GM19238 (cell line): ENCODE measurements around the gene DPYSL5.
"Not testable (repeated sequence)": the region's sequence is repeated elsewhere in the genome, so short reads cannot be mapped to it uniquely, and the experiment has no call there.

Experiments
- DNase-seq: peaks from one replicate; pipeline ENCODE4 v3.0.0; 2011; ENCODE audit warnings: low spot score; ENCODE audit not compliant: insufficient read length

Gene DPYSL5

GRCh38 chr2:26847655-26848335 lies at the start of gene DPYSL5:
Gene DPYSL5 (plus strand): TSS chr2:26848132. CDS start chr2:26898500, 50,368 bp downstream.
- no peak for DNase-seq

DNA sequence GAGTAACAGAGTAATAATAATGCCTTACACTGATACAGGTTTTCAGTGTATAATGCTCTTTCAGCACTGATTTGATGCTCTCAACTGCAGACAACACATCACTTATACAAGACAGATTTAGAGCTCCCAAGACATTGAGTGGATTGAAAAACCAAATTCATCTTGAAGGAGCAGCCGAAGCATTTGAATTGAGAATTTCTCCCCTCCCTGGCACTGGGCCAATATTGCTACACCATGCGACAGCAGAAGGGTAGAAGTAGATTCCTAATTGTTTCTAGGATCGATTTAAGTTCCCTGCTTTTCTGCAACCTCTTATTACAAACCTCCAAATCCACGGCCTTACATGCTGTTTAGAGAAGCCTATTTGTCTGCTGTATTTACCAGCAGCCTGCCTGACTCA lies 46.6 kb upstream of the DPYSL5 start:
- no peak for DNase-seq

- DNase-seq, result no peak
These were observed 46.1 kb upstream of the DPYSL5 start for GRCh38 chr2:26801796-26802195.

GRCh38 chr2:26805241-26805676 lies 42.7 kb upstream of the DPYSL5 start:
- no peak for DNase-seq

DNA sequence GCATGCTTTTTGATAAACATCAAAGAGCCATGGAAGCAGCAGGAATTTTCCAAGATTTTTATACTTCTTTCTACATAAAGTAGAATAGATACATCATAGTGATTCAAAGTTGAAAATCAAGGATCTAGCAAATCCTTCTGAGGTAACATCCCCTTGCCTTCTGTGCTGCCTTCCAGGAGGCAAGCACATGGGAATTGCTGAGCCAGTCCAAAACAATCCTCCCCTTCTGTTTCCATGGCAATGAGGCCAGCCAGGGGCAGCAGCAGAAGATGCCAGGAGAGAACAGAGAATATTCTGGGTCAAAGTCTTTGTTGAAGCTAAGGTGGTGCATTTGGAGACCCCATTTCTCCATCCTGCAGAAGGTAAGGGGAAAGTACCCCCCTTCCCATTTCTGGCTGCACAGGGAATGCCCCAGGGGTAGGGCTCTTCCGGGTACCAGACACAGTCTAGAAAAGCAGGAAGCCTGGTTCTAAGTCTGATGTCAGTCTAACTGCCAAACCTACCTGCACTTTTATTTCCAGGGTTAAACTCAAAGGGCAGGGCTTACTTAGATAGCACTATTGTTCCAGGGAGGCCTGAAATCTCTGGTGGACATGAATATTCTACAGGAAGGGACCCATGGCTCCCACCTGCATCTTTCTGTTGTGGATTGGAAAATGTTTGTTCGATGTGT lies 40.0 kb upstream of the DPYSL5 start:
- DNase-seq, result no peak

GRCh38 chr2:26809211-26809610 lies 38.7 kb upstream of the DPYSL5 start:
- DNase-seq, result no peak

DNA sequence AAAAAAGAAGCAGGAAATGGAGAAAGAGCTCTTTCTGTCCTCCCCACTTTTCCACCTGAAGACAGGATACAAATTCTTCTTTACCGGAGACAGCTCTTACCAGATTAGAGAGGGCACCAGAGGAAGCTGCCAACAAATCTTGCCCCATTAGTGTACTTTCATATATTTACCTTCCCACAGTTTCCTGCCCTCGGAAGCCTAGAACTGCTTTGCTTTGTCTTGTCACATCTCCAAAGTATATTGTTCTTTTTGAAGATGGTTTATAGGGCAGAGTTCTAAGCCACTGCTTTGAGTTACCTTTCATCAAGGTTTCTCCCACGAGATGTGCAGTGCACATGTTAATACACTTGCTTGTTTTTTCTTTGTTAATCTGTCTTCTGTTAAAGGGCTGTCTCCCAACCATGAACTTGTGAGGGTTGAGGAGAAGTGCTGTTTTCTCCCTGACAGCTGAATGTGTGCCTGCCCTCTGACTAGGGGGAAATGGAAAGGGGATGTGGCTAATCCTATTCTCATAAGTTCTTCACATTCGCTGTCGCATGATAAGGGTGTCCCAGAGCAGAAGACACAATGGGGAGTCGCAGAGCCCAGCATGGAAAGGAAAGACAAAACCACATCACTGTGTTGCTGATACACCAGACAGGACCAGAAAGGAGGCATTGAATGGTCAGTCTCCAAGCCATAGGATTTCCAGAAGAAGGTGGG lies 37.9 kb upstream of the DPYSL5 start:
- DNase-seq, result no peak

- no peak for DNase-seq
These were observed 36.7 kb upstream of the DPYSL5 start for GRCh38 chr2:26811261-26811660.

- DNase-seq, result no peak
These were observed 35.9 kb upstream of the DPYSL5 start for GRCh38 chr2:26811791-26812694.

GRCh38 chr2:26812731-26813130 lies 35.2 kb upstream of the DPYSL5 start:
- DNase-seq, result no peak

GRCh38 chr2:26814072-26814765 lies 33.7 kb upstream of the DPYSL5 start:
- not testable (repeated sequence) for DNase-seq

GRCh38 chr2:26816893-26817292 lies 31.0 kb upstream of the DPYSL5 start:
- DNase-seq, result no peak

GRCh38 chr2:26818255-26818654 lies 29.7 kb upstream of the DPYSL5 start:
- DNase-seq, result no peak

DNA sequence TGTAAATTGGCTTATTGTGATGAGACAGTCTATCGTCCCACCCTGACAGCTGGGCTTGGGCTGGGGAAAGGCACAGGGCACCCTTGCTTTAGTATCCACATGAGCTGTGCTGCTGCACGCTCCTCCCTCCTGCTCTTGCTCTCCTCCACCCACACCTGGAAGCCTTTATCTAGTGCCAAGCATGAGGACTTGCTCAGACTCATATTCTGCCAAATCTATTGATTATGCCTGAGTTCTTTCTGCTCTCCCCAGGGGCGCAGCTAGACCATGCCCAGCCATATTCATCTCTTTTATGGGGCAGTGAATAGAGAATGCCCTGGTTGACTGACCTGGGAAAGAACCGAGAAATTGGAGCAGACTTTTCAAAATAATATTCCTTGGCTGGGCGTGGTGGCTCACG lies 29.0 kb upstream of the DPYSL5 start:
- DNase-seq, result no peak

GRCh38 chr2:26820932-26821331 lies 27.0 kb upstream of the DPYSL5 start:
- DNase-seq, result no peak

DNA sequence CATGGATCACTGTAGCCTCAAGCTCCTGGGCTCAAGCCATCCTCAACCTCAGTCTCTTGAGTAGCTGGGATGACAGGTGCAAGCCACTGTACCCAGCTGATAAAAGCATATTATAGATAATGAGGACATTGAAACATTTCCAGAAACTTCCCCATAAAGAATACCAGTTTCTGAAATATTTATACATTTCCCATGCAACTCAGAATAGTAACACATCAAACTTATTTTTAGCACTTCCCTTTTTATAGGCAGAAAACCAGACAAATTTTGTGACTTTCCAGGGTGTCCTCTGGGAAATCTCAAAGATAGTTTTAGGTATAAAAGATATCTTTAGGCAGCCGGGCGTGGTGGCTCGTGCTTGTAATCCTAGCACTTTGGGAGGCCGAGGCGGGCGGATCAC lies 25.1 kb upstream of the DPYSL5 start:
- no peak for DNase-seq

DNA sequence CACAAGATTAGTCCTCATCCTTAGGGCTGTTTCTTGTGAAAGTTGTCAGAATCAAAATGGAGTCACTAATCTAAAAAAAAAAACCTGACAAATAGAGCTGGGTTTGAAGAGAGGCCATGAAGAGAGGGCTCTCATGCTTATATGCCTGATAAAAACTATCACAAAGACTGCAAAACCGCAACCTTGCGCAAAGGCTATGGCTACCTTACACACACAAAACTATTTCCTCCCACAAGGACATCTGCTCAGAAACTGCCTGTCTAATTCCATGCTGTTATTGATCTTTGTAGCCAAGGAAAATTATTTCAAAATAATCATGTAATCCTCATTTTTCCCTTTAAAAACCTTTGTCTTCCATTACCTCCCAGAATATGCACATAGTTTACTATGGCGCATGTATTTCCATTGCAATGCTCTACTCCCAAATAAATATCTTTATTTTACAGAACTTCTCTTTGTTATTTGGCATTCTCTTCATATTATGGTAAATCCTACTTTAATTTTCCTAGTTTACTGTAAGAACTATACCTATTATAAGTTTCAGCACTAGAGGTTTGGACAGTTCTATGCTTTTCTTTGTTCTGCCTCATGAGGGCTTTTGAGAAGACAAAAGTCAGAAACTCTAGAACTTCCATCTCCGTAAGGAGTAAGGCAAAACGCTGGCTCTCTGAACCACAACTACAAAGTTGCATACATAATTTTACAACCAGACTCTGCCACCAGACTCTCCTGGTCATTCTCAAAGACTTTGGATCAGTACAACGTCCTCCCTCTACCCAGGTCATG lies 9.6 kb upstream of the DPYSL5 start:
- no peak for DNase-seq

DNA sequence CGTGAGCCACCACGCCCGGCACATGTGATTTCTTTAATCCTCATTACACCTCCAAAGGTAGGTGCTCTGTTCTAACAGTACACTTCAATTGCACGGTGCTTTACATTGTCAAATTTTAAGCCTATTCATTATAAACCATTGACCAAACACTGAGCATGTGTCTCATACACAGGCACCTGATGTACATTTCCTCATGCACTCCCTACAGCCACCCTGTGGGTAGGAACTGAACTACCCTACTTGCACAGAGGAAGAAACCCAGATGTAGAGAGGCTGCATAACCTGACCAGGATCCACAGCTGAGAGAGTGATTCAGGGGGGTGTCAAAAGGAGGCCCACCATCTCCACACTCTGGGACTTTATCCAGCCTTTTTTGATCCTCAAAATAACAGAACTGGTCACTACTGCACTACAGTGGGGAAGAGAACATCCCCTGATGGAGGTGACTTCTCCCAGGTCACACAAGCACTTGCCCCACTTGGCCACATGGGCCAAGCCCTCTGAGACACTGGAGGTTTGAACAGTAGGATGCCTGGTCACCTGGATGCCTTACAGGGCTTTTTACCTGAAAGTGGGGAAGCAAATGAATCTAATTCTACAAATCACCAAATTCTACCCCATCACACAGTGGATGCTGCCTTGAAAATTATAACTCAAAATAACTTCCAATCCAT lies 6.9 kb upstream of the DPYSL5 start:
- no peak for DNase-seq

DNA sequence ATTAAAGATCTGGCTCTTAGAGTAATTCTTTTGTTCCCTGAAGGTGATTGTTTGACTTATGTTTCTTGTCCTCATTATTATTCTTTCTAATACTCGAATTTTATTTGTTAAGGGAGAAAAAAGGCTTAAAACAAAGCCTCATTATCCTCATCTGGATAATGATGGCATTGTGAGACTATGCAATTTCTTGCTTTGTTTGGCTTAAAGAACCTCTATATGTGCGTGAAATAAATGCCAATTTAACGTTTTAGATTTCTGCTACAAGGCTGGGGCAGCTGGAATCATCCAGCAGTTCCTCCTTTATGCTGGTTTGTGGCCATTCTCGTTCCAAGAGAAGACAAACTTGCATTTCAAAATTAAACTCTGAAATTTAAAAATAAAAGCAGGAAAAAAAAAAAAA lies 4.9 kb upstream of the DPYSL5 start:
- DNase-seq, result no peak

DNA sequence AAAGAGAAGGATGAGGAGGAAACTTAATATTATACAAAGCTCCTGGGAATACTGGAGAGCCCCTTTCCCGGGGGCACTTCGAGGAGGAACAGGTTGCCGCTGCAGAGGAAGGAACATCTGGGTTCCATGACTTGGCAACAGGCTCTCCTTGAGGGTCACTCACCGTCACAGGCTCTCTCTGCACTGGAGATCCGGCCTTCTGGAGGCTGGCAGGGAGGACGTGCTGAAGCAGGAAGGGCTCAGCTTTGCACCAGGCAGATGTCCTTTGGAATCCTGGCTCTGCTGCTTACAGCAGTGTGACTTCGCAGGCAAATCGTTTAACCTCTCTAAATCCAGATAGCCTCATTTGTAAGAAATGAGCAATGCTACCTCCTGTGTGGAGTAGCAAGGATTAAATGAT lies 2.9 kb upstream of the DPYSL5 start:
- DNase-seq, result no peak
